Subcutaneous adipose tissue (tissue), 4 donors: Measurements from ENCODE around the gene ARNT2. TPM values are rescaled to one million over a fixed set of nuclear protein-coding genes. Genes with fewer than 3 reads are reported as not detected.

Source experiments
- total RNA-seq, 4 donors: library from RNA; depleted of rRNA; stranded (reverse); fragments of >200 nt; gene quantifications; one replicate each; pipeline ENCODE4 v1.1.0, GENCODE V29; 2016
- TF ChIP-seq, protein P1 (sequence below): fragments of 450-650 bp; IDR thresholded peaks from one replicate; pipeline ENCODE4 v1.5.1; 2016; ENCODE audit warnings: low read depth, mild to moderate bottlenecking, control low read depth, antibody characterized with exemption, moderate library complexity

ARNT2 gene
- total RNA-seq, 4 donors from 2014 or later, result 0.16 to 4.3 (median 2.3) TPM

DNA sequence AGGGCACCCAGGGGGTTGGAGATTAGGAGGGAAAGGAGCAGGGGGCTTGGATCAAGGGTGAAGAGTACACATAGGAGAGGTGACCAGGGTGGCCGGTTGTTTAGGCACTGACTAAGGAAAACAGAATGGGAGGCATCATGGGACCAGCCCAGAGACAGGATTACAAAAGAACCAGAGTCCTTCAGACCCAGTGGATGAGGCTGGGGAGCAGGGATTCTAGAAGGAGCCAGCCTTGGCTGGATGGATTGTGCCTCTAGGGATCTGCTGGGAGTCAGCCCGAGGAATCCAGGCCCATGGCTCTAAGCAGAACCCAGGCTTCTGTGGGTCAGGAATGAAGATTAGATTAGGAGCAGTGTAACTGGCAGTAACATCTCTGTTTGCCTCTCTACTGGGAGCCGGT lies 98.6 kb downstream of the ARNT2 start:
- TF ChIP-seq, protein P1, sequence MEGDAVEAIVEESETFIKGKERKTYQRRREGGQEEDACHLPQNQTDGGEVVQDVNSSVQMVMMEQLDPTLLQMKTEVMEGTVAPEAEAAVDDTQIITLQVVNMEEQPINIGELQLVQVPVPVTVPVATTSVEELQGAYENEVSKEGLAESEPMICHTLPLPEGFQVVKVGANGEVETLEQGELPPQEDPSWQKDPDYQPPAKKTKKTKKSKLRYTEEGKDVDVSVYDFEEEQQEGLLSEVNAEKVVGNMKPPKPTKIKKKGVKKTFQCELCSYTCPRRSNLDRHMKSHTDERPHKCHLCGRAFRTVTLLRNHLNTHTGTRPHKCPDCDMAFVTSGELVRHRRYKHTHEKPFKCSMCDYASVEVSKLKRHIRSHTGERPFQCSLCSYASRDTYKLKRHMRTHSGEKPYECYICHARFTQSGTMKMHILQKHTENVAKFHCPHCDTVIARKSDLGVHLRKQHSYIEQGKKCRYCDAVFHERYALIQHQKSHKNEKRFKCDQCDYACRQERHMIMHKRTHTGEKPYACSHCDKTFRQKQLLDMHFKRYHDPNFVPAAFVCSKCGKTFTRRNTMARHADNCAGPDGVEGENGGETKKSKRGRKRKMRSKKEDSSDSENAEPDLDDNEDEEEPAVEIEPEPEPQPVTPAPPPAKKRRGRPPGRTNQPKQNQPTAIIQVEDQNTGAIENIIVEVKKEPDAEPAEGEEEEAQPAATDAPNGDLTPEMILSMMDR, result no peak

DNA sequence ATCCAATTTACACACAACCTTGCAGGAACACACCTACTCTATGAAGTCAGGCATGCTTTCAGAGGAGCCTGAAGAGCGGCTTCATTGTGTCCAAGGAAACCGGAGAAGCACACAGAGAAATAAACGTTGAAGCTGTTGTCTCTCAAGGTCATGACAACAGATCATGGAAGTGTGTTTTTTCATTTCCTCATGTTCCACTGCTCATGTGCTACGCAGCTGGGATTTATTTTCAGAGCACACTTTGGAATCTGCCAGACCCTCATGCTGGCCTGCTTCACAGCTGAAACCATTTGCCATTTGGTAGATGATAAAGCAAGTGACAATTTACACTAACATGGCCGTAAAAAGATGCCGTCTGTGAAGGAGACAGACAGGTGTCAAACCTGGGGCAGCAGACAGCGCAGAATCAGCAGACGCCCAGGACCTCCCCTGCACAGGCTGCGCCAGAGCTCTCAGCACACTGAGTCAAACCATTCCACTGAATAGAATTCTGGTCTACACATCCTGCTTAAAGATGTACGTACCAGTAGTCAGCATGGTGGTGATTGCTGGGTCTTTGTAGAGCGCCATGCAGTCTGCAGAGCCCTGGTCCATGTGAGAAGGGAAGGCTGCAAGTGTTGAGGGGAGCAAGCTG lies 99.3 kb downstream of the ARNT2 start:
- TF ChIP-seq, protein P1, result no peak

DNA sequence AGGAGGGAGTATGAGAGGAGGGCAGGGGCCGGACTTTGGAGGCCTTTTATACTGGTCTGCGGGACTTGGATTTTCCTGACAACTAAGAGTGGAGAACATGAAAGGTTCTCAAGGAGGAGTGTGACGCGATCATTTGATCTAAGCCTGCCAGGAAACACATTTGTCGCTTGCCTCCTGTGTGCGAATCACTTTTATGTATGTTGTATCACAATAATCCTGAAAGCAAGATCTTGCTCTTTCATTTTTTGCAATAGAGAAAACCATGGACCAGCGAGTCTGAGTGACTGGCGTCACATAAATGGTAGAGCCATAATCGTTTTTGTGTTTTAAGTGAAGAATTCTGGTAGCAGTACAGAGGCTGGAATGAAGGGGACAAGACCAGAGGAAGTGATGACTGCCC lies 100.7 kb downstream of the ARNT2 start:
- TF ChIP-seq, protein P1, result no peak

DNA sequence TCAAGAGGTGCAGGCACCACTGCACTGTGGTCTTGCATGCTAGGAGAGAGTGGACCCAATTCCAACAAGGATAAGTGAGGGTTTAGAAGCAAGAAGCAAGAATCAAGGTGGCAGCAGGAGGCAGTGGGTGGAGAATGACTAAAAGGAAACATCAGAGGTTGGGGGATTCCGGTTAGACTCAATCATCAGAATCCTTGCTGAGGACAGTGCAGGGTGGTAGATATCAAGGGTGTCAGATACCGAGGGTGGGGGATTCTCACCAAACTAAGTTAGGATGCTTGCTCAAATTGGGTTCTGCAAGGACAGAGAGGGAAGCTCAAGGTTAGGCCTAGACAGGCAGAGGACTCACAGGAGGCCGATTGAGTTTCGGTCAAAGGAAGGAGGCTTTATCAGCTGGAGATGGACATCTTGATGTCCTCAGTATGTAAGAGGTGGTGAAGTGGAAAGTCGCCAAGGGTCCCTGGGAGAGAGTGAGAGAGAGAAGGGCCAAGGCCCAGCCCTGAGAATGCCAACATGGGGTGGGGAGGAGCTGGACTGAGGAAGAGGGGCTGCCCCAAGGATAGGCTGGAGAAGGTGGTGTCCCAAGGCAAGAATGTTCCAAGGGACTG lies 102.2 kb downstream of the ARNT2 start:
- TF ChIP-seq, protein P1, result no peak

DNA sequence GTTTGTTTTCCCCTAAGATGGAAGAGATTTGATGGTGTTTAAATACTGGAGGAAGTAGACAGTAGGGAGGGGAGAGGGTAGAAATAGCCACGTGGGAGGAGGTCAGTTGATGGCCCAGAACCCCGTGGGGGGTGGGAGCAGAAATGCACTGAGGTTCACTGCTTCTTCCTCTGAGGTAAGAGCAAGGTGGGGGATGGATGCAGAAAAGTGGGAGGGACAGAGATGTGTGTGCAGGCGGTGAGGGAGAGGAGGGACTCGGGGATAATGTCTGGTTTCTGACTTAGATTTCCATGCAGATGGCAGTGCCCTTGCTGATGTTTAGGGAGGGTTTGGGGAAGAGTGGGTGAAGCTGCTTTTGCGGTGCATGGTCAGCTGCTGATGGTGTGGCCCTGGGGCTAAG lies 102.9 kb downstream of the ARNT2 start:
- TF ChIP-seq, protein P1, result no peak

DNA sequence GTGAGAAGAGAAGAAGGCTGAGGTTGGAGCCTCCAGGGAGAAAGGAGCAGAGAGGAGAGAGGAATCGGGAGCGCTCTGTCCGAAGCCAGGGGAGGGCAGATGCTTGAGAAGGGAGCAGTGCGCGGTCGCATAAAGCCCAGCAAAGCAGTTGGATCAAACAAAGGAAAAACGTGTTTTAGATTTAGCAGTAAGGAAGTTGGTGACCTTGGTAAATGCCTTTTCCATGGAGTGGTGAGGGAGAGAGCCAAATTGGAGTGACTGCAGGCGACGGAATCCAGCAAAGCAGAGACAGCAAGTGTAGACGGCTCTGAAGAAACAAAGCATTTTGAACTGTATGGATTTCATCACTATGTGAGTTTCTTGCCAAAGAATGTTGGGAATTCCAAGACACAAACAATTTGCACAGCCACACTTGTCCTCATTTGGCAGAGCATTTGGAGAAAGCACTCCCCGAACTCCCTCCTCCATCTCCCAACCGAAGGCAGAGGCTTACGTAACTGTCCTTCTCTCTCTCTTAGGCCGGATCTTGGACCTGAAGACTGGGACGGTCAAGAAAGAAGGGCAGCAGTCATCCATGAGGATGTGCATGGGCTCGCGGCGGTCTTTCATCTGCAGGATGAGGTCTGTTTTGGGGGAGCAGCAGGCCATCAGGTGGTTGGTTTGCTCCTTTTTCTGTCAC lies 103.6 kb downstream of the ARNT2 start:
- TF ChIP-seq, protein P1, result no peak

DNA sequence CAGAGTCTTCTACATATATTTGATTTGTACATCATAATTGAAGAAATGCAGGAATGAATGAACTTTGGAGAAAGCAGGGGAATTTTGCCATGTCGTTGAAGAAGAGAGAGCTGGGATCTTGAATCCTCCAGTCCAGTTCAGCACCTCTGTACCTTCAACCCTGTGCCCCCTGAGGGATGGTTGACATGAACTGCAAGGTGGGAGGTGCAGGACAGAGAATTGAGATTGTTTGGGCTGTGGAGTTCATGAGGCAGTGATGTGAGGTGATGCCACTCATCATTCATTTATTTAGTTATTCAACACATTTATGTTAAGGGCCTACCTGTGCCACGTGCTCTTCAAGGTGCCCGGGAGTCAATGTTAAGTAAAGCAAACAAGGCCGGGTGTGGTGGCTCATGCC lies 104.6 kb downstream of the ARNT2 start:
- TF ChIP-seq, protein P1, result no peak
